Endodermal cell (in vitro differentiated cells): Measurements from ENCODE around the gene KCNT2. TPM values are rescaled to one million over a fixed set of nuclear protein-coding genes. Genes with fewer than 3 reads are reported as not detected.

Experiments used
- DNase-seq: peaks from one replicate; pipeline ENCODE4 v3.0.0-alpha.2; 2017
- H3K27ac ChIP-seq: 2 replicates; pipeline ENCODE4 v1.5.1; 2013; ENCODE audit warnings: mild to moderate bottlenecking, low read depth, low read length, moderate library complexity
- H3K27me3 ChIP-seq: 2 replicates; pipeline ENCODE4 v1.6.1; 2013; ENCODE audit warnings: mild to moderate bottlenecking, low read length, moderate library complexity; ENCODE audit not compliant: insufficient read depth, control insufficient read depth, poor library complexity, severe bottlenecking
- H3K36me3 ChIP-seq: 2 replicates; pipeline ENCODE4 v1.7.0; 2013; ENCODE audit warnings: mild to moderate bottlenecking, low read length, moderate library complexity; ENCODE audit not compliant: control insufficient read depth, insufficient read depth
- H3K4me1 ChIP-seq: one replicate; pipeline ENCODE4 v1.7.0; 2013; ENCODE audit warnings: low read length; ENCODE audit not compliant: control insufficient read depth, insufficient read depth
- H3K4me3 ChIP-seq: 2 replicates; pipeline ENCODE4 v1.5.1; 2013; ENCODE audit warnings: mild to moderate bottlenecking, low read length, moderate library complexity
- H3K9ac ChIP-seq: 2 replicates; pipeline ENCODE4 v1.6.1; 2013; ENCODE audit warnings: mild to moderate bottlenecking, low read length, moderate library complexity; ENCODE audit not compliant: poor library complexity, severe bottlenecking; ENCODE audit errors: extremely low read depth
- H3K9me3 ChIP-seq: 2 replicates; pipeline ENCODE4 v1.6.1; 2013; ENCODE audit warnings: mild to moderate bottlenecking, low read length, moderate library complexity; ENCODE audit not compliant: control insufficient read depth
- H3K27ac Mint-ChIP-seq: 2 replicates; pipeline ENCODE4 v1.8.0; 2020; ENCODE audit warnings: mixed read lengths
- H3K27me3 Mint-ChIP-seq: 2 replicates; pipeline ENCODE4 v1.8.0; 2021; ENCODE audit warnings: mild to moderate bottlenecking, mixed read lengths; ENCODE audit not compliant: insufficient read depth
- H3K36me3 Mint-ChIP-seq: 2 replicates; pipeline ENCODE4 v1.8.0; 2020; ENCODE audit warnings: low read depth, mixed read lengths
- H3K4me1 Mint-ChIP-seq: 2 replicates; pipeline ENCODE4 v1.8.0; 2020; ENCODE audit warnings: mixed read lengths
- H3K4me3 Mint-ChIP-seq: 2 replicates; pipeline ENCODE4 v1.8.0; 2020; ENCODE audit warnings: mild to moderate bottlenecking, moderate library complexity, mixed read lengths
- H3K9me3 Mint-ChIP-seq: 2 replicates; pipeline ENCODE4 v1.8.0; 2020; ENCODE audit warnings: mild to moderate bottlenecking, mixed read lengths
- WGBS, 2 experiments: methylation state at CpG; one replicate each; pipeline versions ENCODE4 v1.1.5 to v1.1.7; 2013; ENCODE audit warnings: missing lambda C conversion rate in 2 of 2, mixed read lengths in 1 of 2; ENCODE audit not compliant: insufficient coverage in 1 of 2, insufficient read length in 1 of 2; 5-methylcytosine and 5-hydroxymethylcytosine counted together
- total RNA-seq, 2 donors: library from RNA; stranded (reverse); fragmentation: NEBNext Ultra II Directional in 1 of 2; extraction: Animal tissue kit (Norgen Biotek cat#: 25700) in 1 of 2; gene quantifications; 2 replicates in 1 of 2; 3 replicates in 1 of 2; pipeline ENCODE4 v1.2.1, GENCODE V29; 2021
- TF ChIP-seq, protein P1 (sequence below): fragments of 200-600 bp; sonication (generic); conservative IDR thresholded peaks from 2 replicates; pipeline ENCODE4 v1.5.0; 2021; ENCODE audit warnings: antibody characterized with exemption, mild to moderate bottlenecking

Gene KCNT2
- total RNA-seq, 2 donors from 2014 or later, result 9.1 to 12.1 TPM

GRCh38 chr1:196433000-196433399, 175.2 kb downstream of the KCNT2 start:
- H3K9me3 ChIP-seq, result no peaks in the 10 kb centered on the region
- no peaks in the 10 kb centered on the region for H3K36me3 ChIP-seq
- Mint-ChIP-seq H3K36me3 (no peaks in the 10 kb centered on the region), H3K4me1 (peaks cover 16% of the 10 kb centered on the region), H3K9me3 (no peaks in the 10 kb centered on the region), H3K27ac (no peak overlapping the region), H3K27me3 (no peaks in the 10 kb centered on the region), H3K4me3 (no peak overlapping the region)
- H3K9ac ChIP-seq, result no peak overlapping the region
- no peaks in the 10 kb centered on the region for H3K27me3 ChIP-seq
- peaks cover 8% of the 10 kb centered on the region for H3K4me1 ChIP-seq
- no peak for DNase-seq
- H3K27ac ChIP-seq, result no peak overlapping the region
- no peak overlapping the region for H3K4me3 ChIP-seq
- TF ChIP-seq, protein P1, sequence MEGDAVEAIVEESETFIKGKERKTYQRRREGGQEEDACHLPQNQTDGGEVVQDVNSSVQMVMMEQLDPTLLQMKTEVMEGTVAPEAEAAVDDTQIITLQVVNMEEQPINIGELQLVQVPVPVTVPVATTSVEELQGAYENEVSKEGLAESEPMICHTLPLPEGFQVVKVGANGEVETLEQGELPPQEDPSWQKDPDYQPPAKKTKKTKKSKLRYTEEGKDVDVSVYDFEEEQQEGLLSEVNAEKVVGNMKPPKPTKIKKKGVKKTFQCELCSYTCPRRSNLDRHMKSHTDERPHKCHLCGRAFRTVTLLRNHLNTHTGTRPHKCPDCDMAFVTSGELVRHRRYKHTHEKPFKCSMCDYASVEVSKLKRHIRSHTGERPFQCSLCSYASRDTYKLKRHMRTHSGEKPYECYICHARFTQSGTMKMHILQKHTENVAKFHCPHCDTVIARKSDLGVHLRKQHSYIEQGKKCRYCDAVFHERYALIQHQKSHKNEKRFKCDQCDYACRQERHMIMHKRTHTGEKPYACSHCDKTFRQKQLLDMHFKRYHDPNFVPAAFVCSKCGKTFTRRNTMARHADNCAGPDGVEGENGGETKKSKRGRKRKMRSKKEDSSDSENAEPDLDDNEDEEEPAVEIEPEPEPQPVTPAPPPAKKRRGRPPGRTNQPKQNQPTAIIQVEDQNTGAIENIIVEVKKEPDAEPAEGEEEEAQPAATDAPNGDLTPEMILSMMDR, result no peak

- peaks cover 16% of the 10 kb centered on the region for H3K4me1 Mint-ChIP-seq
- 80 to 85% methylated on average over 1 to 5 of the region's 5 CpGs for WGBS, 2 experiments
- peaks cover 8% of the 10 kb centered on the region for H3K4me1 ChIP-seq
- TF ChIP-seq, protein P1, result no peak
- DNase-seq, result no peak
- H3K9me3 ChIP-seq, result no peaks in the 10 kb centered on the region
- no peaks in the 10 kb centered on the region for H3K36me3 ChIP-seq
- no peaks in the 10 kb centered on the region for H3K36me3 Mint-ChIP-seq
- H3K27ac Mint-ChIP-seq, result no peak overlapping the region
- H3K9me3 Mint-ChIP-seq, result no peaks in the 10 kb centered on the region
- H3K9ac ChIP-seq, result no peak overlapping the region
- no peaks in the 10 kb centered on the region for H3K27me3 ChIP-seq
- no peak overlapping the region for H3K4me3 ChIP-seq
- no peak overlapping the region for H3K27ac ChIP-seq
- no peaks in the 10 kb centered on the region for H3K27me3 Mint-ChIP-seq
- no peak overlapping the region for H3K4me3 Mint-ChIP-seq
Observed at GRCh38 chr1:196427976-196428734, 180.1 kb downstream of the KCNT2 start.

DNA sequence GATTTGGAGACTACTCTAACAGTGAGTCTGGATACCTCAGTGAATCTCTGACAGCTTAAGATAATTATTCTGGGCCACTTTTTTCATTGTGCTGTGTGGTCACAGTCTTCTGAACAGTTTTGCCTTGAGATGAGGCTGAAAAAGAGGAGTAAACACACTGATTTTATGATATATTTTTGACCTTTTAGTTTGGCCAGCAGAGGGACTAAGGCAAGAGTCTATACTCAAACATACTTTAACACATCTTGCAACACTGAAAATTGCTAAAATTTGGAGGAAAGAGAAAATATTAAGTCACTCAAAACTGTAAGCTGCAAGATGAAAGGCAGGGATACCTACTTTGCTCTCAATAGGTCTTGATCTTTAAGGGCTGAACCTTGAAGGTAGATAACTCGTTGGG, 182.7 kb downstream of the KCNT2 start:
- 84% methylated on average over 1 of the region's 1 CpG; no CpG with 5 or more reads in 1 of the 2 experiments for WGBS, 2 experiments
- no peaks in the 10 kb centered on the region for H3K36me3 Mint-ChIP-seq
- Histone ChIP-seq H3K36me3 (no peaks in the 10 kb centered on the region), H3K27me3 (no peaks in the 10 kb centered on the region), H3K9ac (no peak overlapping the region), H3K9me3 (no peaks in the 10 kb centered on the region), H3K4me1 (no peaks in the 10 kb centered on the region), H3K4me3 (no peak overlapping the region), H3K27ac (no peak overlapping the region)
- H3K27ac Mint-ChIP-seq, result no peak overlapping the region
- no peaks in the 10 kb centered on the region for H3K27me3 Mint-ChIP-seq
- no peaks in the 10 kb centered on the region for H3K9me3 Mint-ChIP-seq
- TF ChIP-seq, protein P1, result peak; percentile 44
- DNase-seq, result no peak
- no peak overlapping the region for H3K4me3 Mint-ChIP-seq
- no peaks in the 10 kb centered on the region for H3K4me1 Mint-ChIP-seq
